T-cell (primary cell): Measurements from ENCODE around the gene STAC2. TPM values are rescaled to one million over a fixed set of nuclear protein-coding genes. Genes with fewer than 3 reads are reported as not detected.
"Not testable (repeated sequence)": the region's sequence is repeated elsewhere in the genome, so short reads cannot be mapped to it uniquely, and the experiment has no call there.

ENCODE experiments used
- ATAC-seq, 4 experiments: fragments of 200-7000 bp in 3 of 4; fragments of 150-1000 bp in 1 of 4; cut with Tn5 transposase; replicated peaks in 1 of 4; 1 replicate in 3 of 4; 2 replicates in 1 of 4; pipeline ENCODE4 v1.10.0; 2021; ENCODE audit warnings: moderate library complexity in 3 of 4, mild to moderate bottlenecking in 2 of 4, moderate number of reproducible peaks in 1 of 4
- CTCF ChIA-PET, 2 donors: fragments of 300-600 bp; sonication (Branson Sonifier 250); formaldehyde crosslinking; loops; one replicate each; lab custom pipeline; 2022; ENCODE audit warnings: antibody characterized with exemption in 2 of 2; lab: Charles Lee
- POLR2A ChIA-PET, 2 donors: fragments of 300-600 bp; sonication (Branson Sonifier 250); formaldehyde crosslinking; loops; one replicate each; lab custom pipeline; 2022; ENCODE audit warnings: antibody characterized with exemption in 2 of 2; lab: Charles Lee
- DNase-seq, 35 experiments: peaks; one replicate each; pipeline versions ENCODE4 v3.0.0 to v3.0.0-alpha.2; 2013 to 2023
- H3K27ac ChIP-seq: one replicate; pipeline ENCODE4 v1.5.1; 2013; ENCODE audit warnings: low read length
- H3K27me3 ChIP-seq, 2 experiments: replicated peaks in 1 of 2; 1 replicate in 1 of 2; 2 replicates in 1 of 2; pipeline versions ENCODE4 v1.6.1 to v1.7.0; 2013; ENCODE audit warnings: low read length in 1 of 2, mixed read lengths in 1 of 2; ENCODE audit not compliant: control insufficient read depth in 2 of 2, insufficient read depth in 2 of 2; ENCODE audit errors: extremely low read depth in 1 of 2
- H3K36me3 ChIP-seq, 2 donors: 1 replicate in 1 of 2; 2 replicates in 1 of 2; pipeline versions ENCODE4 v1.6.1 to v1.7.0; 2013; ENCODE audit warnings: low read length in 1 of 2; ENCODE audit not compliant: control insufficient read depth in 2 of 2, insufficient read depth in 1 of 2; ENCODE audit errors: extremely low read depth in 1 of 2
- H3K4me1 ChIP-seq, 2 experiments: 1 replicate in 1 of 2; 2 replicates in 1 of 2; pipeline versions ENCODE4 v1.6.1 to v1.7.0; 2013; ENCODE audit warnings: low read length in 2 of 2, mixed read lengths in 1 of 2; ENCODE audit not compliant: insufficient read depth in 2 of 2, control insufficient read depth in 1 of 2; ENCODE audit errors: extremely low read depth in 1 of 2
- H3K4me3 ChIP-seq, 2 donors: 1 replicate in 1 of 2; 2 replicates in 1 of 2; pipeline versions ENCODE4 v1.5.1 to v1.7.0; 2013; ENCODE audit warnings: mild to moderate bottlenecking in 2 of 2, low read length in 1 of 2, moderate library complexity in 1 of 2; ENCODE audit not compliant: control insufficient read depth in 1 of 2; ENCODE audit errors: extremely low read depth in 1 of 2
- H3K9me3 ChIP-seq: 2 replicates; pipeline ENCODE4 v1.7.0; 2013
- H3K27ac Mint-ChIP-seq, 2 donors: one replicate each; pipeline ENCODE4 v1.8.0; 2020 to 2021; ENCODE audit warnings: mild to moderate bottlenecking in 2 of 2, mixed read lengths in 2 of 2
- H3K27me3 Mint-ChIP-seq, 2 donors: one replicate each; pipeline ENCODE4 v1.8.0; 2021 to 2022; ENCODE audit warnings: mixed read lengths in 2 of 2
- H3K36me3 Mint-ChIP-seq: one replicate; pipeline ENCODE4 v1.8.0; 2021; ENCODE audit warnings: mixed read lengths
- H3K4me1 Mint-ChIP-seq, 3 donors: one replicate each; pipeline ENCODE4 v1.8.0; 2020 to 2022; ENCODE audit warnings: mixed read lengths in 3 of 3, mild to moderate bottlenecking in 1 of 3
- H3K4me3 Mint-ChIP-seq, 3 donors: one replicate each; pipeline ENCODE4 v1.8.0; 2020 to 2022; ENCODE audit warnings: mild to moderate bottlenecking in 3 of 3, mixed read lengths in 3 of 3, moderate library complexity in 3 of 3
- H3K9me3 Mint-ChIP-seq, 3 donors: one replicate each; pipeline ENCODE4 v1.8.0; 2020 to 2022; ENCODE audit warnings: mixed read lengths in 3 of 3
- WGBS: methylation state at CpG from one replicate; pipeline ENCODE4 v1.1.5; 2013; ENCODE audit warnings: missing lambda C conversion rate; ENCODE audit not compliant: insufficient coverage; 5-methylcytosine and 5-hydroxymethylcytosine counted together
- total RNA-seq, 35 experiments: library from RNA in 6 of 35; stranded (reverse) in 6 of 35; fragments of 120-200 nt in 1 of 35; gene quantifications; one replicate each; pipeline versions ENCODE4 v1.2.1 to v1.2.4 and lab custom pipeline; 2013 to 2026

Gene STAC2
- total RNA-seq, 5 donors from 2014 or later (not counting 1 experiment from before 2014, with no cell fraction given) = 0.12 to 0.15 (median 0.13) TPM; not detected in 2

DNA sequence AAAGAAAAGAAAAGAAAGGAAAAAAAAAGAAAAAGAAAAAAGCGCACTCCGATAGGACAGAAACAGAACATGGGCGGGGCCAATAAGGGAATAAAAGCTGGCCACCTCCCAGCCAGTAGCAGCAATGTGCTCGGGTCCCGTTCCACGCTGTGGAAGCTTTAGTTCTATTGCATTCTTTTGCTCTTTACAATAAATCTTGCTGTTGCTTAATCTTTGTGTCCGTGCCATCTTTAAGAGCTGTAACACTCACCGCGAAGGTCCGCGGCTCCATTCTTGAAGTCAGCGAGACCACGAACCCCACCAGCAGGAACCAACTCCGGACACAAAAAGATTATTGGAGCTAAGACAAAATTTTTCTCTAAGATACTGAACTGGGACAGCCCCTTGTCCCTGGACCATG, 56.6 kb downstream of the STAC2 start:
- WGBS = 90% methylated on average over 11 of the region's 14 CpGs
- no peak overlapping the region for H3K27ac Mint-ChIP-seq
- peaks cover 23 to 32% of the 10 kb centered on the region in 2 donors for H3K27me3 Mint-ChIP-seq
- DNase-seq (no peak), ATAC-seq (no peak)
- no peak overlapping the region for H3K27ac ChIP-seq
- H3K36me3 Mint-ChIP-seq = no peaks in the 10 kb centered on the region
- H3K4me1 Mint-ChIP-seq = peaks cover 34 to 47% (median 41%) of the 10 kb centered on the region in 3 donors
- peaks cover 0 to 35% of the 10 kb centered on the region in 2 experiments for H3K27me3 ChIP-seq
- no peaks in the 10 kb centered on the region for H3K9me3 Mint-ChIP-seq
- H3K4me3 ChIP-seq = no peak overlapping the region
- no peak overlapping the region for H3K4me3 Mint-ChIP-seq
- H3K36me3 ChIP-seq = no peaks in the 10 kb centered on the region
- ChIA-PET POLR2A (interaction anchor here (0.6 to 0.8 kb wide), 2 partner anchors 319 to 735 kb away, joined by 5 to 8 read pairs; no protein-coding TSS in a partner anchor), CTCF (interaction anchor here (0.6 to 4.0 kb wide), 3 partner anchors 15 to 251 kb away, joined by 4 to 14 read pairs (median 5); no protein-coding TSS in a partner anchor)
- H3K9me3 ChIP-seq = no peaks in the 10 kb centered on the region
- H3K4me1 ChIP-seq = peaks cover 5 to 54% of the 10 kb centered on the region in 2 experiments

DNA sequence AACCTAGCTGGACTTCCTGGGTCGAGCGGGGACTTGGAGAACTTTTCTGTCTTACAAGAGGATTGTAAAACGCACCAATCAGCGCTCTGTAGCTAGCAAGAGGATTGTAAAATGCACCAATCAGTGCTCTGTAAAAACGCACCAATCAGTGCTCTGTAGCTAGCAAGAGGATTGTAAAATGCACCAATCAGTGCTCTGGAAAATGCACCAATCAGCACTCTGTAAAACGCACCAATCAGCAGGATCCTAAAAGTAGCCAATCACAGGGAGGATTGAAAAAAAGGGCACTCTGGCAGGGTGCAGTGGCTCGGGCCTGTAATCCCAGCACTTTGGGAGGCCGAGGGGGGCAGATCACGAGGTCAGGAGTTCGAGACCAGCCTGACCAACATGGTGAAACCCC, 57.2 kb downstream of the STAC2 start:
- POLR2A ChIA-PET = interaction anchor here (0.6 to 0.7 kb wide), 2 partner anchors 374 to 736 kb away, joined by 5 to 7 read pairs; no protein-coding TSS in a partner anchor

GRCh38 chr17:39167476-39167875, 58.3 kb downstream of the STAC2 start:
- peaks cover 23 to 38% (median 30%) of the 10 kb centered on the region in 3 donors for H3K4me1 Mint-ChIP-seq

More for the DNA sequence above, 57.2 kb downstream of the STAC2 start:
- Histone ChIP-seq H3K27me3 (peaks cover 0 to 35% of the 10 kb centered on the region in 2 experiments), H3K4me1 (peaks cover 5 to 54% of the 10 kb centered on the region in 2 experiments)
- H3K9me3 Mint-ChIP-seq, H3K27ac Mint-ChIP-seq, H3K27ac ChIP-seq, H3K36me3 ChIP-seq, DNase-seq, H3K36me3 Mint-ChIP-seq, H3K9me3 ChIP-seq, ATAC-seq, H3K4me3 Mint-ChIP-seq, H3K4me3 ChIP-seq: not testable (repeated sequence)
- peaks cover 32 to 47% (median 40%) of the 10 kb centered on the region in 3 donors for H3K4me1 Mint-ChIP-seq
- CTCF ChIA-PET = interaction anchor here (0.6 to 4.0 kb wide), 5 partner anchors 15 to 251 kb away, joined by 3 to 14 read pairs (median 5); partner anchors contain the start of gene FBXO47 (in 1 of the 2)
- H3K27me3 Mint-ChIP-seq = peaks cover 23 to 35% of the 10 kb centered on the region in 2 donors
- WGBS = no CpG with 5 or more reads among the region's 10 CpGs

DNA sequence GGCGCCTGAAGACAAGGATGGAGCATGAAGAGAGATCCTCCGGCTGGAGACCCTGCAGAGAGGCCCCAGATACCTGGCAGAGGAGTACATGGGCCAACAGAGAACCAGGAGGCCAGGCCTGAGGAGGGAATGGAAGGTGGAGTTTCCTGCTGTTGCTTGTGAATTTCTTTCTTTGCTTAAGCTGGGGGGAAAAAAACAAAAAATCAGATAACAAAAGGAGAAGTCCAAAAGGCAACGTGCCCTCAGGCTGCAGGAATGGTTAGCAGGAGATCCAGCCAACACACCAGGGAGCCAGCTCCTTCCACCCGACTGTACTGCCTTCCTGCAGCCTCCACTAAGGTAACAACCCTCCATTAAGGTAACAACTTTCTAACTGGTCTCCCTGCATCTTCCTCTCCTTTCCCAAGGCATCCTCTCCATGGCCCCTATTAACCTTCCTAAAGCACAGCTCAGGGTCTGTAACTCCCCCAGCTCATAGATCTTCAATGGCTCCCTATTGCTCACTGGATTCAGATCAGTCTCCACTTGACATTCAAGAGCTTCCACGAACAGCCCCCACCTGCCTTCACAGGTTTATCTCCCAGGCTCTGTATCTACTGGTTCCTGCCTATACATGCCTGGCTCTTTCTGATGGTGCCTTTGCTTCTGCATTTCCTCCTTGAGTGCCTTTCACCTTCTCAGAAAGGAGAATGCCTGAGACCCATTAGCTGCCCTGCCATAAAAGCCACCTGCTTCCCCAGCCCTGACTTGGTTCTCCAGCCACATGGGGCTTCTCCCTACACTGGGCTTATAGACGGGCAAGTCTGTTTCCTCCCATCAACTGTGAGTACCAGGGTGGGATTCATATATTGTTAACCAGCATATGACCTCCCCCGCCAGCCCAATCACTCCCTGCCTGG, 59.1 kb downstream of the STAC2 start:
- Mint-ChIP-seq H3K4me3 (peak overlapping the region in 2 of 3 donors; percentile 45 to 86), H3K4me1 (peaks cover 23 to 32% (median 30%) of the 10 kb centered on the region in 3 donors), H3K9me3 (no peaks in the 10 kb centered on the region), H3K27me3 (peaks cover 23 to 33% of the 10 kb centered on the region in 2 donors), H3K36me3 (no peaks in the 10 kb centered on the region), H3K27ac (no peak overlapping the region)
- Histone ChIP-seq H3K36me3 (no peaks in the 10 kb centered on the region), H3K27me3 (peaks cover 0 to 44% of the 10 kb centered on the region in 2 experiments), H3K9me3 (no peaks in the 10 kb centered on the region), H3K27ac (no peak overlapping the region), H3K4me1 (peaks cover 5 to 40% of the 10 kb centered on the region in 2 experiments), H3K4me3 (no peak overlapping the region)
- WGBS = 83% methylated on average over 4 of the region's 7 CpGs
- DNase-seq = no peak
- POLR2A ChIA-PET = no interaction called here
- CTCF ChIA-PET = interaction anchor here in 1 of 2 donors (0.7 to 4.0 kb wide), 5 partner anchors 13 to 184 kb away, joined by 3 to 14 read pairs (median 3); no protein-coding TSS in a partner anchor
- ATAC-seq = no peak

More at GRCh38 chr17:39167476-39167875, 58.3 kb downstream of the STAC2 start:
- H3K9me3 Mint-ChIP-seq = no peaks in the 10 kb centered on the region
- DNase-seq (peak in 1 of 35 experiments; percentile 33), ATAC-seq (no peak)
- ChIA-PET POLR2A (interaction anchor here (0.6 to 0.7 kb wide), 2 partner anchors 9 to 414 kb away, joined by 3 to 5 read pairs; no protein-coding TSS in a partner anchor), CTCF (interaction anchor here (0.6 to 4.0 kb wide), 6 partner anchors 14 to 382 kb away, joined by 3 to 14 read pairs (median 4); no protein-coding TSS in a partner anchor)
- Histone ChIP-seq H3K4me1 (peaks cover 5 to 44% of the 10 kb centered on the region in 2 experiments), H3K27me3 (peaks cover 0 to 43% of the 10 kb centered on the region in 2 experiments), H3K9me3 (no peaks in the 10 kb centered on the region), H3K36me3 (no peaks in the 10 kb centered on the region), H3K4me3 (no peak overlapping the region), H3K27ac (no peak overlapping the region)
- WGBS = no CpG with 5 or more reads among the region's 2 CpGs
- H3K27me3 Mint-ChIP-seq = peaks cover 23 to 35% of the 10 kb centered on the region in 2 donors
- H3K27ac Mint-ChIP-seq = no peak overlapping the region
- peak overlapping the region in 1 of 3 donors; percentile 54 for H3K4me3 Mint-ChIP-seq
- H3K36me3 Mint-ChIP-seq = no peaks in the 10 kb centered on the region

DNA sequence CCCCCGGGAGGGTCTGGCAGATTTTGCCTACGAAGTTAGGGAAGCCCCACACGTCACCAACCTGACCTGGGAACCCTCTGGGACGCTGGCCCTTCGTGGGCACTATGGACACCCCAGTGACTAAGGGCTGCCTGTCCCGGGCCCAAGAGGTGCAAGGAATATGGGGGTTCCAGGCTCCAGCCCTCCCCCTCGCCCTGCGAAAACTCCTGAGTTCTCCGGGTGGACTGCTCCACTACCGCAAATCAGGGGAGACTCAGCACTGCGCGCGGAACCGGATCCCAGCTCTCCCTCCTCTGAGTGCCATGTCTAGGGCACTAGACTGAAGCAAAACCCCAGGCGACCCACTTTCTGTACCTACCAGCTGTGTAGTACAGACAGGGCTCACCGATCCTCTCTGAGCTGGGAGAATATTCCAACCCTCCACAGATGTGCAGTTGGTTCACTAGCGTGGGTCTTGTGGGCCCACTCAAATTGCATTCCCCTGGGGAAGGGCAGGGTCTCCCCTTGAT, 59.9 kb downstream of the STAC2 start, which contains the start of gene ARL5C:
Gene ARL5C (minus strand): TSS at position 321 of the 509 bp plus-strand sequence. CDS start 401 bp downstream, outside the sequence.
- Mint-ChIP-seq H3K4me1 (peaks cover 23 to 32% (median 30%) of the 10 kb centered on the region in 3 donors), H3K36me3 (no peaks in the 10 kb centered on the region), H3K27me3 (peaks cover 23 to 33% of the 10 kb centered on the region in 2 donors), H3K27ac (peak within 1 kb of the TSS in 1 of 2 donors; percentile 11), H3K9me3 (no peaks in the 10 kb centered on the region), H3K4me3 (peak within 1 kb of the TSS; percentile 79 to 86 (median 85))
- no peaks in the 10 kb centered on the region for H3K36me3 ChIP-seq
- ChIA-PET POLR2A (interaction anchor here in 1 of 2 donors (0.6 kb wide), 1 partner anchor 23 kb away, joined by 3 read pairs; no protein-coding TSS in a partner anchor), CTCF (interaction anchor here (0.6 to 4.0 kb wide), 4 partner anchors 9 to 183 kb away, joined by 3 to 14 read pairs (median 5); no protein-coding TSS in a partner anchor)
- WGBS = 57% methylated on average over 16 of the region's 17 CpGs
- DNase-seq = no peak
- no peak within 1 kb of the TSS for H3K27ac ChIP-seq
- peaks cover 0 to 50% of the 10 kb centered on the region in 2 experiments for H3K27me3 ChIP-seq
- ATAC-seq = no peak
- peak within 1 kb of the TSS; percentile 76 to 85 for H3K4me3 ChIP-seq
- no peaks in the 10 kb centered on the region for H3K9me3 ChIP-seq
- H3K4me1 ChIP-seq = peaks cover 5 to 40% of the 10 kb centered on the region in 2 experiments
